ENCODE results near the gene IFRD1. TPM values are rescaled to one million over a fixed set of nuclear protein-coding genes. Genes with fewer than 3 reads are reported as not detected.

The IFRD1 gene
- total and polyA plus RNA-seq, 8 donors = 37.4 to 54.1 (median 46.9) TPM

DNA sequence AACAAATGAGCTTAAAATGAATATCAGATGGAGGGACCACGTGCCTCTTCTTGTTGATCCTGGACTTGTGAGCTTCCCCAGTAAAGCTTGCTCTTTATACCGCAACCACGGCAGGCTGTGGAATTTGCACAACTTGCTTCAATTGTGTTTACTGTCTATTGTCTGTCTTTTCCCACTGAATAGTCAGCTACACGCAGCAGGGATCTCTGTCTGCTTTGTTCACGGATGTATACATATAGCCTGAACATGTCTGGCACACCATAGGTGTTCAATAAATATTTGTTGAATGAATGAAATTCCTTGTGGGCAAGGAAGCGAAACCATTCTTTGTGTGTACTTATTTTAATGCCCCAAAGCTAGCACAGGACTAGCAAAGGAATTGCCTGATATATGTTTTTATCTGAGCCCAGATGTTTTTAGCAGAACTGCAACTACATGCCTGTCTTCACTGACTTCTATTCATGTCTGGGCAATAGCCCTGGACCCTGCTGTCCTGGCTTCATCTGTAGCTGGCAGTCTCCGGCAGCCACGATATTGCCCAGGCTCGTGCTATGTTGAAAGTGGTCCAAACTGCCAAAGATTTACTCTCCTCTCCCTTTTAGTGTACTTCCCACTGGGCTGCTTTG, 29.9 kb upstream of the IFRD1 start:
- Histone ChIP-seq H3K27ac (no peak overlapping the region), H3K36me3 (no peaks in the 10 kb centered on the region), H3K4me1 (peaks cover 5 to 18% of the 10 kb centered on the region in 2 donors), H3K27me3 (no peaks in the 10 kb centered on the region), H3K9me3 (no peaks in the 10 kb centered on the region), H3K4me3 (no peak overlapping the region)
- intact Hi-C loops (cut with DNase I) = loop anchor here in 1 of 2 donors (10.0 kb wide), 1 partner anchor 666 kb away; no protein-coding TSS in a partner anchor
- DNase-seq = no peak
- ATAC-seq = no peak
- TF ChIP-seq, protein P1, sequence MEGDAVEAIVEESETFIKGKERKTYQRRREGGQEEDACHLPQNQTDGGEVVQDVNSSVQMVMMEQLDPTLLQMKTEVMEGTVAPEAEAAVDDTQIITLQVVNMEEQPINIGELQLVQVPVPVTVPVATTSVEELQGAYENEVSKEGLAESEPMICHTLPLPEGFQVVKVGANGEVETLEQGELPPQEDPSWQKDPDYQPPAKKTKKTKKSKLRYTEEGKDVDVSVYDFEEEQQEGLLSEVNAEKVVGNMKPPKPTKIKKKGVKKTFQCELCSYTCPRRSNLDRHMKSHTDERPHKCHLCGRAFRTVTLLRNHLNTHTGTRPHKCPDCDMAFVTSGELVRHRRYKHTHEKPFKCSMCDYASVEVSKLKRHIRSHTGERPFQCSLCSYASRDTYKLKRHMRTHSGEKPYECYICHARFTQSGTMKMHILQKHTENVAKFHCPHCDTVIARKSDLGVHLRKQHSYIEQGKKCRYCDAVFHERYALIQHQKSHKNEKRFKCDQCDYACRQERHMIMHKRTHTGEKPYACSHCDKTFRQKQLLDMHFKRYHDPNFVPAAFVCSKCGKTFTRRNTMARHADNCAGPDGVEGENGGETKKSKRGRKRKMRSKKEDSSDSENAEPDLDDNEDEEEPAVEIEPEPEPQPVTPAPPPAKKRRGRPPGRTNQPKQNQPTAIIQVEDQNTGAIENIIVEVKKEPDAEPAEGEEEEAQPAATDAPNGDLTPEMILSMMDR (IDR thresholded peaks at IDR 0.05) = no peak

DNA sequence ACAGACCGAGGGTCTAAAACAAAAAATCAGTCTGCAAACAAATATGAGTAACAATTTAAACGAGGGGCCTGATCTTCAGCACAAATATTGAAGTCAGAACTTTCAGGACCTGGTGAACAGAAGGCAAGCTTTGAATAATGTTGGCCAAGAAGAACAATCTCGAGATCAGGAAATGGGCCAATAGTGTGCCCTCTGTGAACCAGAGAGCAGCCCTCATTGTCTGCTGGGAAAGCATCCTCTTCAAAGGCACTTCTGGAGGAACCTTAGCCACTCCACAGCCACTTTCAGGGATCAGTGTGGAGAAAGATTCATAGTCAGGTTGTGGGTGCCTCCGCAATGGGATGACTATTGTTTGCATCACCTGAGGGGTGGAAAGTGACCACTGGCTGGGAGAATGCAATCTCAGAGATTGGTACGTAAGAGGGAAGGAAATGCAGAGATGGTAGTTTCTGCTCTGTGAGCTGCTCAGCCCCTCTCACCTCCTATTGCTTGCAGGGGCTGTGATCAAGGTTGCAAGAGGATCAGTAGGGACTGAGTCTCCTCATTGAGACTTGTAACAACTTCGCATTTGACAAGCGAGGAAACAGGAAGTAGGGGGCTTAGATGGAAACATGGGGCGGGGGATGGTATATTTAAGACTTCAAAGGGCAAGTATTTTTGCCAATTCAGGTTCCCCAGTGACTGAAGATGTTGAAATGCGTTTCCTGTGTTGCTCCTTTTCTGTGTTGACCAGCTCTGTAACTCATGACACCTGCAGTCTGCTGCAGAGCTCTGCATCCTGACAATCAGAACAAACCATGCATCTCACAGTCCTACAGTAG, 28.4 kb upstream of the IFRD1 start:
- DNase-seq = no peak
- H3K27ac ChIP-seq = peak overlapping the region in 1 of 2 donors; percentile 76
- intact Hi-C loops (cut with DNase I) = loop anchor here in 1 of 2 donors (10.0 kb wide), 1 partner anchor 667 kb away; no protein-coding TSS in a partner anchor
- H3K27me3 ChIP-seq = no peaks in the 10 kb centered on the region
- H3K4me1 ChIP-seq = peaks cover 5 to 18% of the 10 kb centered on the region in 2 donors
- H3K9me3 ChIP-seq = no peaks in the 10 kb centered on the region
- H3K36me3 ChIP-seq = no peaks in the 10 kb centered on the region
- TF ChIP-seq, protein P1 (IDR thresholded peaks at IDR 0.05) = no peak
- ATAC-seq = peak; percentile 25
- no peak overlapping the region for H3K4me3 ChIP-seq

DNA sequence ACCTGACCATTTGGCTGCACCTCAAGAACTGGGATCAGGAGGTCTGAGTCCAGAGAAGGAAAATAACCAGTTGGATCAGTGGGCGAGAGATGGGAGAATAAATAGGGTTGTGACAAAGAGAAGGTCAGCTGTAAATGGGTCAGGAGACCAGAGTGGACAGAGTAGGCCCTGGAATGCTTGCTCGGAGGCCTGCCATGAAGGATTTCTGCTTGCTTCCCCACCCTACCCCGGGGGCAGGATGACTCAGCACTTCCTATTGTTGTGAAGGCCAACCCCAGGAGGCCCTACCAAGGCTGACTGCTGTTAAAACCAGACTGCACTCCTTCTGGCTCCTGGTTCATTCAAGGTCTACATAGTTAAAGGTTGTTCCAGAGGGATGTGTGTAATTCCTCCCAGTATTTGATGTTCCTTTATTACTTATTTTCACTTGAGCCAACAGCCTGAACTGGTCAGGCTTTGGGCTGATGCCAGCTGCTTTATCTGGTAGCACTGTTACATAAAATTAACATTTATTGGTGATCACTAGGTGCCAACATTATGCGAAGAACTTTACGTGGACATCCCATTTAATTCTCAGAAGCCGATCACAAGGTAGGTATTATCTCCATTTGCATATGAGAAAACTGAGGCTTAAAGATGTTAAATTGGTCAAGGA, 27.3 kb upstream of the IFRD1 start:
- no peaks in the 10 kb centered on the region for H3K27me3 ChIP-seq
- peak in 1 of 4 donors; percentile 69 for DNase-seq
- H3K27ac ChIP-seq = peak overlapping the region in 1 of 2 donors; percentile 76
- intact Hi-C loops (cut with DNase I) = loop anchor here in 1 of 2 donors (10.0 kb wide), 1 partner anchor 668 kb away; no protein-coding TSS in a partner anchor
- peak; percentile 86 for ATAC-seq
- H3K36me3 ChIP-seq = no peaks in the 10 kb centered on the region
- H3K9me3 ChIP-seq = no peaks in the 10 kb centered on the region
- peaks cover 5 to 18% of the 10 kb centered on the region in 2 donors for H3K4me1 ChIP-seq
- H3K4me3 ChIP-seq = no peak overlapping the region
- TF ChIP-seq, protein P1 (IDR thresholded peaks at IDR 0.05) = no peak

DNA sequence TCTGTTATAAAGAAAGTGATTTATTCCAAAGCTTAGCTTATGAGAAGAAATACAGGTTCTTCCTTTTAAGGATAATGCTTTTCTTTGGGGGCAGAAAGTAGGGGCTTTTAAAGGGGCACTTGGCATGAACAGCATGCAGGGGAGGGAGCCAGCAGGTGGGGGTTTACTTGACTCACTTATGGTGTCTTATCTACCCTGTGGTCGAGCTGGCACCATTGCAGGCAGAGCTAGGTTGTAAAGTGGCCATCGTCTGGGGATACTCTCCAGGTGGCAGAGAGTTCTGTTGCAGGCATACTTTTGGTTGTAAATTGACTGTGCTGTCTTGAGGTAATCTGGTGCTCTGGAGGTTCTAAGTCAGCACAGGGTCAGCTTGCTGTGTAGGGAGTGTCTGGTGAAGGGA, 26.3 kb upstream of the IFRD1 start:
- peaks cover 5 to 18% of the 10 kb centered on the region in 2 donors for H3K4me1 ChIP-seq
- ATAC-seq = no peak
- no peak overlapping the region for H3K27ac ChIP-seq
- H3K9me3 ChIP-seq = no peaks in the 10 kb centered on the region
- no peaks in the 10 kb centered on the region for H3K36me3 ChIP-seq
- TF ChIP-seq, protein P1 (IDR thresholded peaks at IDR 0.05) = no peak
- H3K27me3 ChIP-seq = no peaks in the 10 kb centered on the region
- H3K4me3 ChIP-seq = no peak overlapping the region
- no peak for DNase-seq
- intact Hi-C loops (cut with DNase I) = loop anchor here in 1 of 2 donors (10.0 kb wide), 1 partner anchor 669 kb away; no protein-coding TSS in a partner anchor
